ENCODE data around the gene BATF3.
A peak's percentile ranks its signal among the peaks of the same experiment; 100 is the strongest.
"Not testable (repeated sequence)": the region's sequence is repeated elsewhere in the genome, so short reads cannot be mapped to it uniquely, and the experiment has no call there.

Gene BATF3

DNA sequence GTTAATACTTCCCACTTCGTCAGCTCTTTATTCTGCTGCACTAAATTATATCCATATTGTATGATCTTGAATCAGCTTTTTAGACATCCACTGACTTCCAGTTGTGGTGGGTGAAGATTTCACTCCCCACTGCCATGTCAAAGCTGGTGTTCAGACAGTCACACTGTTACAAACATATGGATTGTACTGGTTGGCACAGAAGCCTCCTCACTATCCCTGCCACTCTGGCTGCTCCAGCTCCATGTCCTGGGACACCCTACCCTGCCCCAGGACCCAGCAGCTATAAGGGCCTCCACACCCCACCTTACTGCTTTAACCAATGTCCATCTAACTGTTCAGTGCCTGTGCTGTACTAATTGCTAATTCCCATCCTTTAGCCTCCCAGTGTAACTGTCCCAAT, 32.0 kb upstream of the BATF3 start:
- no peak for TF ChIP-seq CTCF (IDR thresholded peaks at IDR 0.05; ENCODE audit: low read length, missing control alignments)
- no peak for DNase-seq (ENCODE audit: low read depth)
- H3K4me3 ChIP-seq (replicated peaks; ENCODE audit: low read depth, low read length) = no peak overlapping the region

- DNase-seq (ENCODE audit: low read depth) = no peak
Measured at GRCh38 chr1:212728606-212729005, 29.0 kb upstream of the BATF3 start.

DNA sequence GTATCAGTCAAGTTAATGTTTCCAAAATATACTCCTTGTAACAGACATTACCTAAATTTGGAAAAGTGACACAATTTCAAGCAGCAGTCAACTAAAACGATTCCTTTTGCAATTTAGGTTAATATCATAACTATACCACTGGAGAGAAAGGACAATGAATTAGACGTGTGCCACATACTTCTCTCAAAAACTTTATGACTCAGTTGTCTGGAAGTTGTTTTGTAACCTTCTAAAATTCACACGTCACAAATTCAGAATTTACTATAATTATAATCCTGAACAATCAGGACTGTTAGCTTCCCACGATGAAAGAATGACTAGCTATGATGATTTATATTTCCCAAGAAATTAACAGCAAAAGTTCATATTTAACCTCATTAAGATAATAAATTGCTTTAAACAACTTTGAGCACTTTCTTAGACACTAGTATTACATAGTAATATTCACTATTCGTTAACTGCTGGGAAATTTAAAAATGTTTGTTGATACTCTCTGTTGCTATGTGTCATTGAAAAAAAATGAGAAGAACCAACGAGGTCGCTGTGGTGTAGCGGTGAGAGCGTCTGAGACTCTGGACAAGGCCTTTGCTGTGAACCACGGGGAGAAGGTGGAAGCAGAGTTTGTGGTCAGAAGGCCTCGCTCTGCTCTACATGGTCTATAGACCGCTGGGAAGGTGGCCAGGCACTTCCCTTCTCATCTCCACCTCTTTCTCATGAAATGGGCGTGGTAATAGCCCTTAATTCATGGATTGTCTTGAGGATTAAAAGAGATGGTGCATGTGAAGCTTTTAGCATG, 27.9 kb upstream of the BATF3 start:
- DNase-seq (ENCODE audit: low read depth) = peak; percentile 43

More at GRCh38 chr1:212728606-212729005, 29.0 kb upstream of the BATF3 start:
- TF ChIP-seq CTCF (IDR thresholded peaks at IDR 0.05; ENCODE audit: low read length, missing control alignments) = no peak
- H3K4me3 ChIP-seq (replicated peaks; ENCODE audit: low read depth, low read length) = no peak overlapping the region

GRCh38 chr1:212724679-212725078, 25.0 kb upstream of the BATF3 start:
- H3K4me3 ChIP-seq (replicated peaks; ENCODE audit: low read depth, low read length); DNase-seq (ENCODE audit: low read depth): not testable (repeated sequence)

More for the DNA sequence above, 27.9 kb upstream of the BATF3 start:
- no peak for TF ChIP-seq CTCF (IDR thresholded peaks at IDR 0.05; ENCODE audit: low read length, missing control alignments)
- H3K4me3 ChIP-seq (replicated peaks; ENCODE audit: low read depth, low read length) = no peak overlapping the region

DNA sequence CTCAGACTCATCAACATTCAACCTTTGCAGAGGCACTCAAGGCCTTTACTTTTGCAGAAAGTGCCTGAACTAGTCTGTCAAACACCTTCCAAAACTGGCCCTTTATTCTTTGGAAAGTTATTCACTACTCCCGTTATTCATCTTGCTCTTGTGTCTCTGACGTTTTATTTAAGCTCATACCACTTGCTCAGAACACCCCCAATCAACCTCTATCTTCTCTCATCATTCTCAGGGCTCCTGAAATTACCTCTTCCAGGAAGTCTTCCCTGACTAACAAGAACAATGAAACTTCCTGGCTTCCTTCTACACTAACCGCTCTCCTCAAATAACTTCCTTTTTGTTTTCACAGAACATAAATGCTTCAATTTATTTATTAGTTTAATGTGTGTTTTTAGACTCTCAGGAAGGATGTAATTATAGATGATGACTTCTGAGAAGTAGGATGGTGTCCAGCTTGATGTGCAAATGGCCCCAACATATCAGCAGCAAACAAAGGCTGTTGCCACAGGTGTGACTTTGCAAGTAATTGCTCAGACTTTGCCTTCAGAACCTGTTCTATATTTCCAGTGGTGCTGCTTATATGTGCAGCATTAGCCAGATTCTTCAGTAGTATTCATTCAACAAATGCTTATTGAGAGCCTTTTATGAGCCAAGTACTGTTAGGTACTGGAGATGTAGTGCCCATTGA, 22.8 kb upstream of the BATF3 start:
- H3K4me3 ChIP-seq (replicated peaks; ENCODE audit: low read depth, low read length) = no peak overlapping the region
- no peak for TF ChIP-seq CTCF (IDR thresholded peaks at IDR 0.05; ENCODE audit: low read length, missing control alignments)
- DNase-seq (ENCODE audit: low read depth) = no peak

GRCh38 chr1:212721388-212722247, 22.0 kb upstream of the BATF3 start:
- no peak overlapping the region for H3K4me3 ChIP-seq (replicated peaks; ENCODE audit: low read depth, low read length)
- TF ChIP-seq CTCF (IDR thresholded peaks at IDR 0.05; ENCODE audit: low read length, missing control alignments) = no peak
- DNase-seq (ENCODE audit: low read depth) = peak; percentile 66

DNA sequence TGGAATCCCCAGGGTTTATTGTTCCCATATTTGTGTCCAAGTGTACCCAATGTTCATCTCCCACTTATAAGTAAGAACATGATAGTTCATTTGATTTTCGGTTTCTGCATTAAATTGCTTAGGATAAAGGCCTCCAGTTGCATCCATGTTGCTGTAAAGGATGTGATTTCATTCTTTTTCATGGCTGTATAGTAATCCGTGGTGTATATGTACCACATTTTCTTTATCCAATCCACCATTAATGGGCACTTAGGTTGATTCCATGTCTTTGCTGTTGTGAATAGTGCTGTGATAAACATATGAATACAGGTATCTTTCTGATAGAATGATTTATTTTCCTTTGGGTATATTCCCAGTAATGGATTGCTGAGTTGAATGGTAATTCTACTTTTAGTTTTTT, 20.0 kb upstream of the BATF3 start:
- TF ChIP-seq CTCF (IDR thresholded peaks at IDR 0.05; ENCODE audit: low read length, missing control alignments) = no peak
- H3K4me3 ChIP-seq (replicated peaks; ENCODE audit: low read depth, low read length) = no peak overlapping the region
- DNase-seq (ENCODE audit: low read depth) = no peak

Data from fibroblast of pulmonary artery (primary cell).